IMR-90 (cell line): Measurements from ENCODE around the gene FANK1. TPM values are rescaled to one million over a fixed set of nuclear protein-coding genes. Genes with fewer than 3 reads are reported as not detected.

Experiments used
- ATAC-seq: fragments of 200-7000 bp; cut with Tn5 transposase; 2 replicates; pipeline ENCODE4 v1.9.1; 2020; ENCODE audit warnings: low read depth, mild to moderate bottlenecking, moderate library complexity
- BruUV-seq: library from RNA; stranded (reverse); fragments of 400-500 nt; replicated peaks from 2 replicates; lab custom pipeline; 2021; lab: Mats Ljungman, UMichigan
- CTCF ChIA-PET: fragments of 300-600 bp; formaldehyde crosslinking; extraction: SDS; loops from one replicate; lab custom pipeline; 2021; ENCODE audit warnings: antibody characterized with exemption; lab: Yijun Ruan, JAX
- POLR2A ChIA-PET: fragments of 300-600 bp; sonication (Branson Sonifier 250); formaldehyde crosslinking; loops from one replicate; lab custom pipeline; 2022; ENCODE audit warnings: antibody characterized with exemption; ENCODE audit not compliant: unreplicated experiment; lab: Charles Lee
- DNase-seq: peaks from one replicate; pipeline ENCODE4 v3.0.0; 2013
- H2AFZ ChIP-seq: replicated peaks from 2 replicates; pipeline ENCODE3; 2013; ENCODE audit warnings: low read length, mild to moderate bottlenecking; ENCODE audit not compliant: poor library complexity
- H2AK5ac ChIP-seq: 2 replicates; pipeline ENCODE4 v1.6.1; 2013; ENCODE audit warnings: low read depth, low read length, inconsistent platforms
- H2AK9ac ChIP-seq: replicated peaks from 2 replicates; pipeline ENCODE3; 2013; ENCODE audit warnings: mild to moderate bottlenecking, low read depth, low read length, moderate library complexity; ENCODE audit not compliant: poor library complexity
- H2BK120ac ChIP-seq: 2 replicates; pipeline ENCODE4 v1.6.1; 2013; ENCODE audit warnings: low read depth, low read length, inconsistent platforms
- H2BK15ac ChIP-seq: 3 replicates; pipeline ENCODE4 v1.6.1; 2013; ENCODE audit warnings: low read depth, low read length, inconsistent platforms
- H2BK20ac ChIP-seq: 2 replicates; pipeline ENCODE4 v1.6.1; 2013; ENCODE audit warnings: low read depth, mild to moderate bottlenecking, inconsistent platforms, low read length, moderate library complexity
- H2BK5ac ChIP-seq: 2 replicates; pipeline ENCODE4 v1.6.1; 2013; ENCODE audit warnings: mild to moderate bottlenecking, low read depth, low read length, inconsistent platforms; ENCODE audit not compliant: poor library complexity, severe bottlenecking
- H3K14ac ChIP-seq: replicated peaks from 2 replicates; pipeline ENCODE4 v1.6.1; 2013; ENCODE audit warnings: low read depth, low read length, inconsistent platforms
- H3K18ac ChIP-seq: 2 replicates; pipeline ENCODE4 v1.6.1; 2013; ENCODE audit warnings: low read depth, low read length, control low read depth
- H3K23ac ChIP-seq: 2 replicates; pipeline ENCODE4 v1.6.1; 2013; ENCODE audit warnings: low read depth, low read length, inconsistent platforms
- H3K27ac ChIP-seq: 2 replicates; pipeline ENCODE4 v1.5.1; 2013; ENCODE audit warnings: mild to moderate bottlenecking, control low read depth, low read length; ENCODE audit not compliant: insufficient read depth
- H3K27me3 ChIP-seq: 2 replicates; pipeline ENCODE4 v1.6.1; 2013; ENCODE audit warnings: low read length; ENCODE audit not compliant: control insufficient read depth, insufficient read depth
- H3K36me3 ChIP-seq: 2 replicates; pipeline ENCODE4 v1.6.1; 2013; ENCODE audit warnings: low read length, mixed read lengths; ENCODE audit not compliant: control insufficient read depth, insufficient read depth
- H3K4ac ChIP-seq: 2 replicates; pipeline ENCODE4 v1.6.1; 2013; ENCODE audit warnings: low read depth, low read length, inconsistent platforms
- H3K4me1 ChIP-seq: 2 replicates; pipeline ENCODE4 v1.6.1; 2013; ENCODE audit warnings: low read length, mixed read lengths; ENCODE audit not compliant: control insufficient read depth, insufficient read depth
- H3K4me2 ChIP-seq: 2 replicates; pipeline ENCODE4 v1.6.1; 2013; ENCODE audit warnings: low read depth, mild to moderate bottlenecking, control low read depth, low read length, moderate library complexity
- H3K4me3 ChIP-seq: 2 replicates; pipeline ENCODE4 v1.5.1; 2013; ENCODE audit warnings: low read depth, mild to moderate bottlenecking, control low read depth, low read length, moderate library complexity; ENCODE audit not compliant: insufficient read depth
- H3K56ac ChIP-seq: 2 replicates; pipeline ENCODE4 v1.6.1; 2013; ENCODE audit warnings: low read length, inconsistent platforms; ENCODE audit not compliant: insufficient read depth; ENCODE audit errors: extremely low read depth
- H3K79me1 ChIP-seq, 2 experiments: 2 replicates each; pipeline ENCODE4 v1.6.1; 2013; ENCODE audit warnings: low read length in 2 of 2, inconsistent platforms in 1 of 2, low read depth in 1 of 2
- H3K9ac ChIP-seq: 2 replicates; pipeline ENCODE4 v1.6.1; 2013; ENCODE audit warnings: low read depth, low read length, control low read depth
- H3K9me1 ChIP-seq: 2 replicates; pipeline ENCODE4 v1.6.1; 2013; ENCODE audit warnings: low read length, inconsistent platforms; ENCODE audit not compliant: insufficient read depth
- H3K9me3 ChIP-seq: 2 replicates; pipeline ENCODE4 v1.6.1; 2013; ENCODE audit warnings: low read length; ENCODE audit not compliant: control insufficient read depth, insufficient read depth
- H4K20me1 ChIP-seq: 2 replicates; pipeline ENCODE4 v1.6.1; 2013; ENCODE audit warnings: low read length, inconsistent platforms; ENCODE audit not compliant: insufficient read depth
- H4K5ac ChIP-seq: 2 replicates; pipeline ENCODE4 v1.6.1; 2013; ENCODE audit warnings: mild to moderate bottlenecking, low read depth, low read length, control low read depth
- H4K8ac ChIP-seq, 2 experiments: 2 replicates each; pipeline ENCODE4 v1.6.1; 2013; ENCODE audit warnings: low read depth in 2 of 2, low read length in 2 of 2, control low read depth in 1 of 2, inconsistent platforms in 1 of 2
- H4K91ac ChIP-seq: 2 replicates; pipeline ENCODE4 v1.6.1; 2013; ENCODE audit warnings: low read depth, low read length, inconsistent platforms; ENCODE audit not compliant: insufficient read depth
- BHLHE40 ChIP-seq: fragments of 150-350 bp; IDR thresholded peaks from 2 replicates; pipeline ENCODE4 v1.6.1; 2016; ENCODE audit warnings: mild to moderate bottlenecking, low read depth, low read length
- CEBPB ChIP-seq: IDR thresholded peaks from 2 replicates; pipeline ENCODE4 v1.6.1; 2012; ENCODE audit warnings: low read depth, low read length, improper control_type of control experiment
- CHD1 ChIP-seq: IDR thresholded peaks from 2 replicates; pipeline ENCODE4 v1.6.1; 2012; ENCODE audit warnings: low read depth, low read length, improper control_type of control experiment
- FOS ChIP-seq: fragments of 150-350 bp; IDR thresholded peaks from 2 replicates; pipeline ENCODE4 v1.6.1; 2016; ENCODE audit warnings: low read depth, low read length
- MXI1 ChIP-seq: IDR thresholded peaks from 2 replicates; pipeline ENCODE4 v1.6.1; 2012; ENCODE audit warnings: low read depth, mild to moderate bottlenecking, low read length, moderate library complexity, borderline replicate concordance
- POLR2A ChIP-seq: IDR thresholded peaks from 2 replicates; pipeline ENCODE4 v1.6.1; 2012; ENCODE audit warnings: mild to moderate bottlenecking, low read depth, low read length
- RAD21 ChIP-seq: IDR thresholded peaks from 2 replicates; pipeline ENCODE4 v1.6.1; 2012; ENCODE audit warnings: low read length, improper control_type of control experiment
- RCOR1 ChIP-seq: IDR thresholded peaks from 2 replicates; pipeline ENCODE4 v1.6.1; 2012; ENCODE audit warnings: mild to moderate bottlenecking, low read length, improper control_type of control experiment; ENCODE audit not compliant: insufficient replicate concordance
- RFX5 ChIP-seq: IDR thresholded peaks from 2 replicates; pipeline ENCODE4 v1.8.0; 2012; ENCODE audit warnings: low read depth, mild to moderate bottlenecking, low read length, moderate library complexity
- SMC3 ChIP-seq: fragments of 150-350 bp; IDR thresholded peaks from 2 replicates; pipeline ENCODE4 v1.6.1; 2016; ENCODE audit warnings: low read depth, mild to moderate bottlenecking, antibody characterized with exemption, low read length, moderate library complexity
- WGBS, 2 experiments: methylation state at CpG; one replicate each; pipeline versions ENCODE4 v1.1.5 to v1.1.7; 2013; ENCODE audit warnings: missing lambda C conversion rate in 2 of 2; ENCODE audit not compliant: insufficient read length in 1 of 2; ENCODE audit errors: extremely low coverage in 2 of 2; 5-methylcytosine and 5-hydroxymethylcytosine counted together
- dilution Hi-C: fragments of 300-500 bp; cut with HindIII; formaldehyde crosslinking; loops from one replicate; pipeline ENCODE4 v1.14.3; 2018; ENCODE audit warnings: low sequenced_read_pairs; ENCODE audit not compliant: unreplicated experiment
- in situ Hi-C: fragments of 300-500 bp; cut with MboI; formaldehyde crosslinking; loops from 3 replicates; pipeline ENCODE4 v1.14.3; 2019; ENCODE audit warnings: low sequenced_read_pairs, inconsistent platforms, mixed read lengths
- intact Hi-C: fragments of 100-400 bp; cut with micrococcal nuclease; formaldehyde crosslinking; loops from 2 replicates; pipeline ENCODE4 v1.10.0; 2022
- polyA plus RNA-seq, 3 experiments: library from polyadenylated mRNA; depleted of rRNA; stranded (reverse); fragments of >200 nt; gene quantifications; 2 replicates each; pipeline ENCODE4 v1.2.3, GENCODE V29; 2012; ENCODE audit warnings: low replicate concordance in 1 of 3
- total RNA-seq: library from RNA; depleted of rRNA; stranded (reverse); fragments of >200 nt; gene quantifications from 2 replicates; pipeline ENCODE4 v1.2.3, GENCODE V29; 2012
- TF ChIP-seq, protein P1 (sequence below): conservative IDR thresholded peaks from 2 replicates; pipeline ENCODE4 v1.5.1; 2012; ENCODE audit warnings: mild to moderate bottlenecking, low read depth, low read length, improper control_type of control experiment
- TF ChIP-seq, protein P2 (sequence below): fragments of 150-350 bp; IDR thresholded peaks from 2 replicates; pipeline ENCODE4 v1.6.1; 2017; ENCODE audit warnings: mild to moderate bottlenecking, antibody characterized with exemption, low read length, low read depth

FANK1 gene
- total and polyA plus RNA-seq, 2 of the 4 experiments (the other 2 are of a cell fraction) = 0.90 to 2.2 TPM

DNA sequence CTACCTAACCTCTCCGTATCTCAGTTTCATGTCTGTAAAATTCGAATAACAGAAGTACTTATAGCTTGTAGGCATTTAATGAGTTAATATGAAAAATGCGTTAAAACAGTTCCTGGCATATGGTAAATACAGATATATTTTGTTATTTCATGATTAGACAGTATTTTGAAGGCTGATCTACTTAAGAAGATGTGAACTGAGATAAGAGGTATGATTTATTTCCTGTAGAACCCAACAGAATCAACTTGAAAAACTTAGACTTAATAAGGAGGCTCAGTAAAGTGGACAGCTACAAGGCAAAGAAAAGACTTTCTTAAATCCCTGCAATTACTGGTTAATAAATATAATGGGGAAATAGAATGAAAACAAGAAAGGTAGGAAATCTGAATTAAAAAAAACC is 103.3 kb downstream of the FANK1 start:
- H3K9ac ChIP-seq = no peak overlapping the region
- CTCF ChIA-PET = no interaction called here
- no peak overlapping the region for H2BK5ac ChIP-seq
- no peak overlapping the region for H3K4me3 ChIP-seq
- no peak overlapping the region for H3K23ac ChIP-seq
- H3K27me3 ChIP-seq = peaks cover 33% of the 10 kb centered on the region
- no peak overlapping the region for H3K56ac ChIP-seq
- H2BK15ac ChIP-seq = no peak overlapping the region
- in situ Hi-C loops (no loop called here), dilution Hi-C loops (no loop called here), intact Hi-C loops (no loop called here)
- POLR2A ChIA-PET = no interaction called here
- no peak overlapping the region for H2AK9ac ChIP-seq
- no peak overlapping the region for H4K5ac ChIP-seq
- H3K14ac ChIP-seq = no peak overlapping the region
- no peaks in the 10 kb centered on the region for H3K36me3 ChIP-seq
- no peak overlapping the region for H3K4me2 ChIP-seq
- WGBS, 2 experiments = no CpG with 5 or more reads among the region's 3 CpGs
- H4K91ac ChIP-seq = no peak overlapping the region
- no peak overlapping the region for H3K18ac ChIP-seq
- H3K4me1 ChIP-seq = no peaks in the 10 kb centered on the region
- no peaks in the 10 kb centered on the region for H4K20me1 ChIP-seq
- no peak for ATAC-seq
- no peak overlapping the region for H2BK120ac ChIP-seq
- no peak for TF ChIP-seq SMC3
- no peak for TF ChIP-seq MXI1
- no peak for TF ChIP-seq POLR2A
- no peak for TF ChIP-seq RAD21
- TF ChIP-seq BHLHE40 = no peak
- TF ChIP-seq, protein P1, sequence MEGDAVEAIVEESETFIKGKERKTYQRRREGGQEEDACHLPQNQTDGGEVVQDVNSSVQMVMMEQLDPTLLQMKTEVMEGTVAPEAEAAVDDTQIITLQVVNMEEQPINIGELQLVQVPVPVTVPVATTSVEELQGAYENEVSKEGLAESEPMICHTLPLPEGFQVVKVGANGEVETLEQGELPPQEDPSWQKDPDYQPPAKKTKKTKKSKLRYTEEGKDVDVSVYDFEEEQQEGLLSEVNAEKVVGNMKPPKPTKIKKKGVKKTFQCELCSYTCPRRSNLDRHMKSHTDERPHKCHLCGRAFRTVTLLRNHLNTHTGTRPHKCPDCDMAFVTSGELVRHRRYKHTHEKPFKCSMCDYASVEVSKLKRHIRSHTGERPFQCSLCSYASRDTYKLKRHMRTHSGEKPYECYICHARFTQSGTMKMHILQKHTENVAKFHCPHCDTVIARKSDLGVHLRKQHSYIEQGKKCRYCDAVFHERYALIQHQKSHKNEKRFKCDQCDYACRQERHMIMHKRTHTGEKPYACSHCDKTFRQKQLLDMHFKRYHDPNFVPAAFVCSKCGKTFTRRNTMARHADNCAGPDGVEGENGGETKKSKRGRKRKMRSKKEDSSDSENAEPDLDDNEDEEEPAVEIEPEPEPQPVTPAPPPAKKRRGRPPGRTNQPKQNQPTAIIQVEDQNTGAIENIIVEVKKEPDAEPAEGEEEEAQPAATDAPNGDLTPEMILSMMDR = no peak
- TF ChIP-seq RCOR1 = no peak
- no peak for TF ChIP-seq CHD1
- TF ChIP-seq RFX5 = no peak
- TF ChIP-seq CEBPB = no peak
- TF ChIP-seq FOS = no peak
- TF ChIP-seq, protein P2, sequence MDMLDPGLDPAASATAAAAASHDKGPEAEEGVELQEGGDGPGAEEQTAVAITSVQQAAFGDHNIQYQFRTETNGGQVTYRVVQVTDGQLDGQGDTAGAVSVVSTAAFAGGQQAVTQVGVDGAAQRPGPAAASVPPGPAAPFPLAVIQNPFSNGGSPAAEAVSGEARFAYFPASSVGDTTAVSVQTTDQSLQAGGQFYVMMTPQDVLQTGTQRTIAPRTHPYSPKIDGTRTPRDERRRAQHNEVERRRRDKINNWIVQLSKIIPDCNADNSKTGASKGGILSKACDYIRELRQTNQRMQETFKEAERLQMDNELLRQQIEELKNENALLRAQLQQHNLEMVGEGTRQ = no peak
- no peak overlapping the region for H3K4ac ChIP-seq
- no peak for DNase-seq
- no peak overlapping the region for H2BK20ac ChIP-seq
- no peaks in the 10 kb centered on the region for H3K9me1 ChIP-seq
- H4K8ac ChIP-seq = no peak overlapping the region
- H3K79me1 ChIP-seq = no peaks in the 10 kb centered on the region
- BruUV-seq = no TSS peak
- no peaks in the 10 kb centered on the region for H3K9me3 ChIP-seq
- no peak overlapping the region for H3K27ac ChIP-seq
- H2AK5ac ChIP-seq = no peak overlapping the region
- H2AFZ ChIP-seq = no peak overlapping the region
